Measurements from ENCODE around the gene CALM3.
"Not testable (repeated sequence)": the region's sequence is repeated elsewhere in the genome, so short reads cannot be mapped to it uniquely, and the experiment has no call there.

The CALM3 gene

DNA sequence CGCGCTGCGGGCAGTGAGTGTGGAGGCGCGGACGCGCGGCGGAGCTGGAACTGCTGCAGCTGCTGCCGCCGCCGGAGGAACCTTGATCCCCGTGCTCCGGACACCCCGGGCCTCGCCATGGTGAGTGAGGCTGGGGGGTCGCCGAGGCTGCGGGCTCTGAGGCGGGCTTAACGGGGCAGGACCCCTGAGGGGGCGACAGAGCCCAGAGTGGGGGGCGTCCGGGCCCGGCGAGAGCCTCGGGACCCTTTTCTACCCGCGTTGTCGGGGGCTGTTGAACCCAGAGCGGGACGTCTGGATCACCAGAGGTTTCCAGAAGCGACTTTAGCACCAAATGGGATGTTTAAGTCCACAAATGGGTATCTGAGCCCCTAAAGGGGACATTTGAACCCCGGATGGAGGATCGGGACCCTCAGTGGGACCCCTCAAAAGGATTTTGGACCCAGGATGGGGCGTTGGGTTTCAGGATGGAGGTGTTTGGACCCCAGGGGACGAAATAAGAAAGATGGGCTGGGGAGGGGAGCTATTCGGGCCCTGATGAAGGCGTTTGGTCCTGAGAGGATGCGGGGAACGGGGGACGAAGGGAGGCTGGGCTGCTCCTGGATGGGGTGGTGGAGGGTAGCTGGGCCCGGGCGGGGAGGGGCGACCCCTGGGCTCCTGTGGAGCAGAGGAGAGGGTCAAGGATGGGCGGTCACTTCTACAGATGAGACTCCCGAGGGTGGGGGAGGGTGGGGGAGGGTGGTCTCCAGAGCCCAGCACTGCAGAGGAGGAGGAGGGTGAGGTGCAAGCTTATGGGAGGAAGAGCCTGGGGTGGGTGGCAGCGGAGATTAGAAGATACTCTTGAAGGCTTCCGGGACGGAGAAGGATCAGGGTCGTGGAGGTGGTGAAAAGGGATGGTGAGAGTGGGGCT is at the start of gene CALM3:
Gene CALM3 (plus strand): TSS at position 13 of the 907 bp plus-strand sequence. CDS start 105 bp downstream, at position 118.
- no peak for DNase-seq (ENCODE audit: low spot score)

GRCh38 chr19:46552891-46553290 is 48.2 kb upstream of the CALM3 start:
- no peak for DNase-seq (ENCODE audit: low spot score)

GRCh38 chr19:46554161-46554560 is 47.0 kb upstream of the CALM3 start:
- no peak for DNase-seq (ENCODE audit: low spot score)

DNA sequence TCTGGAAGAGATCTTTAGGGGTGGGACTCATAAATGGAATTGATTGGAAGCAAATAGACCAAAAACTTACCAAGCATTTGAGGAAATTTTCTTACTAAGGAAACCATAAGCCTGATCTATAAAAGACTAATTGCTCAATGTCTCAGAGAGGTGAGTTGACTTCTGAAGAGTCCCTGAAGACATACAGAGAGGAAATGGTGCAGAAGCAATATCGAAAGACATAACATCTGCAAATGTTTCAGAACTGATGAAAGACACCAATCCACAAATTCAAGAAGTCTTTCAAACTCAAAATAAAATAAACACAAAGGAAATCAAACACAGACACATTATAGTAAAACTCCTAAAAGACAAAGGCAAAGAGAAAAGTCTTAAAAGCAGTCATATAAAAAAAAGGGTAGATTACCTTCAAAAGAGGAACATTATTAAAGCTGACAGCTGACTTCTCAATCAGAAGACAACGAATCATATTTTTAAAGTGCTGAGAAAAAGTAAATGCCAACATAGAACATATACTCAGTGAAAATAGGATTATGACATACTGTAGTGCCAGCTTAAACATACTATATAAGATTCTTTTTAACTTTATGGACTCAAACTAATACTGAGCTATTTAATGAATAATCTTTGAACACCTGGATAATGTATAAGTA is 45.4 kb upstream of the CALM3 start:
- no peak for DNase-seq (ENCODE audit: low spot score)

DNA sequence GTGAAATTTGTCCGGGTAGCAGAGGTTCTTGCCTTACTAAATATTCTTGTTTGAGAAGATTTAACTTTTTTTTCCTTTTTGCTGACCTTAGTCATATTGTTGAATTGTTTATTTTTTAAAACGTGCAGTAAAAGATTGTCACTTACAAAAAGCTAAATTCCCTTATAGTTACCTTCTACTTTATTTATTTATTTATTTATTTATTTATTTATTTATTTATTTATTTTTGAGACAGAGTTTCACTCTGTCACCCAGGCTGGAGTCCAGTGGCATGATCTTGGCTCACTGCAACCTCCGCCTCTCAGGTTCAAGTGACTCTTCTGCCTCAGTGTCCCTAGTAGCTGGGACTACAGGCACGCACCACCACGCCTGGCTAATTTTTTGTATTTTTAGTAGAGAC is 44.7 kb upstream of the CALM3 start:
- DNase-seq (ENCODE audit: low spot score), result not testable (repeated sequence)

- peak; percentile 19 for DNase-seq (ENCODE audit: low spot score)
These were observed 41.9 kb upstream of the CALM3 start for GRCh38 chr19:46559203-46559602.

DNA sequence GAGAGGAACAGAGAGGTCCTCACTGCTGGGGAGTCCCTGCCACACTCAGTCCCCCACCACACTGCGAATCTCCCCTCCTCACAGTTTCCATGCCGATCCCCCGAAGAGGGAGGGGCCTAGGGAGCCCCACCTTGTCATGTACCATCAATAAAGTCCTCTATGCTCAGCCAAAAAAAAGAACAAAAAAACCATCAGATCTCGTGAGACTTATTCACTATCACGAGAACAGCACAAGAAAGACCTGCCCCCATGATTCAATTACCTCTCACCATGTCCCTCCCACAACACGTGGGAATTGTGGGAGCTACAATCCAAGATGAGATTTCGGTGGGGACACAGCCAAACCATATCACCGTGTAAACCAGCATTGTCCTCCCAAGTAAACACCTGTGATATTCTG is 41.5 kb upstream of the CALM3 start:
- DNase-seq (ENCODE audit: low spot score), result not testable (repeated sequence)

GRCh38 chr19:46564701-46565100 is 36.4 kb upstream of the CALM3 start:
- DNase-seq (ENCODE audit: low spot score), result no peak

GRCh38 chr19:46571495-46571894 is 29.6 kb upstream of the CALM3 start:
- DNase-seq (ENCODE audit: low spot score), result peak; percentile 52

DNA sequence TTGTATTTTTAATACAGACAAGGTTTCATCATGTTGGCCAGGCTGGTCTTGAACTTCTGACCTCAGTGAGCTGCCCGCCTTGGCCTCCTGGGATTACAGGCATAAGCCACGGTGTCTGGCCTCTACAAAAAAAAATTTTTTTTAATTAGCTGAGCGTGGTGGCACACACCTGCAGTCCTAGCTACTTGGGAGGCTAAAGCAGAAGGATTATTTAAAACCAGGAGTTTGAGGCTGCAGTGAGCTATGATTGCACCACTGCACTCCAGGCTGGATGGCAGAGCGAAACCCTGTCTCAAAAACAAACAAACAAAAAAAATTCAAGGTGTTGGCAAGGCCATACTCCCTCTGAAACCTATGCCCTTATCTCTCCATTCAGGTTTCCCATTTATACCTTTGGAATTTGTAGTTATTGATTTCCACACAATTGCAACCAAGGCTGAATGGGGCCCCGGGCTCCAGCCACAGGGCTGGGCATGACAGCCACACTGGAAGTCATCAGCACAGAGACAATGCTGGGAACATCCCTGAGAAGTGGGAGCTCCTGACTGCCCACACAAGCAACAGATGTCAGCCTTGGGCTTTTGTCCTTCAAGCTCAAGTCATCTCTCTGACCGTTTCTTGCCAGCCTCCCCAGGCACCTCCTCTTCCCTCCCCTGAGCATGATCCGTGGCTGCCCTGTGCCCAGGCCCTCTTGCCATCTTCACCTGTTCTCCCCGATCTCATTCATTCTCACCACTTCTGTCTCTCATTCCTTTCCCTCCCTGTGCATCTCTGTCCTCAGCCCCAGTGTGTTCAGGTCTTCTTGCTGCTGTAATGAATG is 27.2 kb upstream of the CALM3 start:
- peak; percentile 44 for DNase-seq (ENCODE audit: low spot score)

DNA sequence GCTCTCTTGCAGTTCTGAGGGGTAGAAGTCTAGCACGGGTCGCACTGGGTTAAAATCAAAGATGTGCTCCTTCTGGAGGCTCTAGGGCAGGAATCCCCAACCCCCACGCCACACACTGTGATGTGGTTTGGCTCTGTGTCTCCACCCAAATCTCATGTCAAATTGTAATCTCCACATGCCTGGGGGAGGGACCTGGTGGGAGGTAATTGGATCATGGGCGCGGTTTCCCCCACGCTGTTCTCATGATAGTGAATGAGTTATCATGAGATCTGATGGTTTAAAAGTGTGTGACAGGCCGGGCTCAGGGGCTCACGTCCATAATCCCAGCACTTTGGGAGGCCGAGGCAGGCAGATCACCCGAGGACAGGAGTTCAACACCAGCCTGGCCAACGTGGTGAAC is 26.6 kb upstream of the CALM3 start:
- peak; percentile 50 for DNase-seq (ENCODE audit: low spot score)

- peak; percentile 13 for DNase-seq (ENCODE audit: low spot score)
These were observed 22.7 kb upstream of the CALM3 start for GRCh38 chr19:46578450-46578849.

- peak; percentile 63 for DNase-seq (ENCODE audit: low spot score)
These were observed 21.7 kb upstream of the CALM3 start for GRCh38 chr19:46579361-46579879.

DNA sequence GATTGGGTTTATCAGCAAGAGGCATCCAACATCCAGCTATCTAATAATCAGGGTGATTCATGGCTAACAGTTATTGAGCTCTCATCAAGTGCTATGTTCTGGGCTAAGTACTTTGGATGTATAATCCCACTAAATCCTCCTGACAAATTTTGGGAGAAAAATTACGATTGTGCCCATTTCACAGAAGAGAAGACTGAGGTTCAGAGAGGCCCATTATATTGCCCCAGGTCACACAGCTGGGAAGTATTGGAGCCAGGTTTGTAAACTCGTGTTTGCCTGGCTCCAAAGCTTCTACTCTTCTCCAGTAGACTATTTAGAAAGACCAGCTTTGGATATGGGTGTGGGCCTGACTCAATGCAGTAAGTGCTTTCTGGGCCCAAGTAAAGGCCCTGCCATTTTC is 20.9 kb upstream of the CALM3 start:
- DNase-seq (ENCODE audit: low spot score), result no peak

DNA sequence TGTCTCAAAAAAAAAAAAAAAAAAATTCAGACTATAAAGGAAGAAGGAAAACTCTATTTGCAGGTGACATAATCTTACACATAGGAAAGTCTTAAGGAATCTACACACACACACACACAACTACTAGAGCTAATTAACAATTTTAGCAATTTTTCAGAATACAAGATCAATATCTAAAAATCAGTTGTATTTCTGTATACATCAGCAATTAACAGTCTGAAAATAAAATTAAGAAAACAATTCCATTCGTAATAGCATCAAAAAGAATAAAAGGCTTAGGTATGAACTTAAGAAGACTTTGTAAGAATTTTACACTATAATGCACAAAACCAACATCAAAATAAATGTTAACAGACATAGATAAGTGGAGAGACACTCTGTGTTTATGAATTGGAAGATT is 15.6 kb upstream of the CALM3 start:
- DNase-seq (ENCODE audit: low spot score), result no peak

- DNase-seq (ENCODE audit: low spot score), result no peak
These were observed 14.8 kb upstream of the CALM3 start for GRCh38 chr19:46586294-46586693.

DNA sequence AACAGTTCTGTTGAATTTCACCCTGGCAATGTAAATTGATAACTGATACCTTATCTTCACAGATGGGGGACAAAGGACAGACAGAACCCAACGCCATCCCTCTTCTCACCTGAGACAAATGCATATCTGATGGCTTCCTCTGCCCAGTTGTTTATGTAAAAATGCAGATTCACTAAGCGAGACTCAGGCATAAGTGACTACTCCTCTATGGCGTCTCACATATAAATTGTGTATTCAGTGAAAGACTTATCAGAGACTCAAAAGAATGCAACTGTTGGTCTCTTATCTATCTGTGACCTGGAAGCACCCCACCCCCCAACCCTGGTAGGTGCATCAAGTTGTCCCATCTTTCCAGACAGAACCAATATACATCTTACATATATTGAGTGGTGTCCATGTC is 13.3 kb upstream of the CALM3 start:
- no peak for DNase-seq (ENCODE audit: low spot score)

- no peak for DNase-seq (ENCODE audit: low spot score)
These were observed 9.9 kb upstream of the CALM3 start for GRCh38 chr19:46591254-46591653.

- DNase-seq (ENCODE audit: low spot score), result no peak
These were observed 9.3 kb upstream of the CALM3 start for GRCh38 chr19:46591870-46592269.

DNA sequence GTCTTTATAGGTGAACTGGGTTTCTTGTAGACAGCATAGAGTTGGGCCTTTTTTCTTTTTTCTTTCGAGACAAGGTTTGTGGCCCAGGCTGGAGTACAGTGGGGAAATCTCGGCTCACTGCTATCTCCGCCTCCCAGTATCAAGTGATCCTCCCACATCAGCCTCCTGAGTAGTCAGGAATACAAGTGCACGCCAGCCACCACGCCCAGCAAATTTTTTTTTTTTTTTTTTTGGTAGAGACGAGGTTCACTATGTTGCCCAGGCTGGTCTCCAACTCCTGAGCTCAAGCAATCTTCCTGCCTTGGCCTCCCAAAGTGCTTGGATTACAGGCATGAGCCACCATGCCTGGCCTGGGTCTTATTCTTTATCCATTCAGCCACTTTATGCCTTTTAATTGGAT is 5.1 kb upstream of the CALM3 start:
- no peak for DNase-seq (ENCODE audit: low spot score)

DNA sequence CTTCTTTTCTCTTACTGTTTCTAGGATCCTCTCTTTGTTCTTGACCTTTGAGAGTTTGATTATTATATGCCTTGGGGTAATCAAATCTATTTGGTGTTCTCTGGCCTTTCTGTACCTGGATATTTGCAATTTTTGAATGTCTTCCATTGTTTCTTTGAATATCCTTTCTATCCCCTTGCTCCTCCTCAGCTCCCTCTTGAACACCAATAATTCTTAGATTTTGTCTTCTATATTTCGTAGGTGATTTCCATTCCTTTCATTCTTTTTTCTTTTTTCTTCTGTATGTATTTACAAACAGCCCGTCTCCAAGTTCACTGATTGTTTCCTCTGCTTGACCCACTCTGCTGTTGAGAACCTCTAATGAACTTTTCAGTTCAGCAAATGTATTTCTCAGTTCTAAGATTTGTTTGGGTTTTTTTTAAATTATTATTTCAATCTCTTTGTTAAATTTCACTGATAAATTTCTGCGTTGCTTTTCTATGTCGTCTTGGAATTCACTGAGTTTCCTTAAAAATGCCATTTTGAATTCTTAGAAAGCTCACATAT is 2.7 kb upstream of the CALM3 start:
- no peak for DNase-seq (ENCODE audit: low spot score)

All from ecto neural progenitor cell (in vitro differentiated cells).